ENCODE data around the gene CAPN14.

DNA sequence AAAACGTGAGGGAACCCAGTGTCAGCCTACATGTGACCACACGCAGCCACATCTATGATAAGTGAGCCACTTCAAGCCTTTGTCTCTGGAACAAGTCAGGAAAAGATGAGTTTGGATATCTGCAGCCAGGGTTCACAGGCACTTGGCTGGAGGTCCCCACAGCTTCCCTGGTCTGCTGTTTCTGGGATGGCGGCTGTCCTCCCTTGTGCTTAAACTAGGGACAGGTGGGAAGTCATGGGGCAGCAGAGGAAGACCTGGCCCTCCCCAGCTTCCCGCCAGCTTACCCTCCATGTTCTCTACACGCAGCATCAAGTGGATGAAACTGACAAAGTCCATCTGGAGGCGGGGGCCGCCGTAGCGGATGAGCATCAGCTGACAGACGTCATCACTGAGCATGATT is 40.6 kb downstream of the CAPN14 start:
- TF ChIP-seq ELF4 (IDR thresholded peaks at IDR 0.05), result no peak
- TF ChIP-seq TARDBP (IDR thresholded peaks at IDR 0.05), result no peak
- no peak for TF ChIP-seq SP1 (IDR thresholded peaks at IDR 0.05)
